MCF 10A (cell line): Measurements from ENCODE around the gene STK17A. TPM values are rescaled to one million over a fixed set of nuclear protein-coding genes. Genes with fewer than 3 reads are reported as not detected.

ENCODE experiments used
- BruUV-seq: library from RNA; stranded (reverse); fragments of 400-500 nt; replicated peaks from 2 replicates; lab custom pipeline; 2021; lab: Mats Ljungman, UMichigan
- CTCF ChIA-PET: fragments of 300-600 bp; sonication (Branson Sonifier 250); formaldehyde crosslinking; extraction: SDS; loops from one replicate; lab custom pipeline; 2021; ENCODE audit warnings: antibody characterized with exemption, inconsistent platforms; lab: Yijun Ruan, JAX
- POLR2A ChIA-PET: fragments of 300-600, 350-650 bp; sonication (Branson Sonifier 250); formaldehyde crosslinking; extraction: SDS; loops from one replicate; lab custom pipeline; 2020; ENCODE audit warnings: antibody characterized with exemption, inconsistent platforms; lab: Yijun Ruan, JAX
- DNase-seq: peaks from one replicate; pipeline ENCODE4 v3.0.0-alpha.2; 2018; ENCODE audit not compliant: unreplicated experiment
- H3K27ac Mint-ChIP-seq: one replicate; pipeline ENCODE4 v1.8.0; 2022; ENCODE audit warnings: mild to moderate bottlenecking, low read depth, mixed read lengths; ENCODE audit not compliant: unreplicated experiment
- H3K27me3 Mint-ChIP-seq: one replicate; pipeline ENCODE4 v1.8.0; 2022; ENCODE audit warnings: mixed read lengths; ENCODE audit not compliant: insufficient read depth, unreplicated experiment
- H3K36me3 Mint-ChIP-seq: one replicate; pipeline ENCODE4 v1.8.0; 2022; ENCODE audit warnings: mild to moderate bottlenecking, moderate library complexity, mixed read lengths; ENCODE audit not compliant: insufficient read depth, unreplicated experiment
- H3K4me1 Mint-ChIP-seq: one replicate; pipeline ENCODE4 v1.8.0; 2022; ENCODE audit warnings: mixed read lengths; ENCODE audit not compliant: insufficient read depth, unreplicated experiment
- H3K4me3 Mint-ChIP-seq: one replicate; pipeline ENCODE4 v1.8.0; 2022; ENCODE audit warnings: mild to moderate bottlenecking, moderate library complexity, mixed read lengths; ENCODE audit not compliant: unreplicated experiment
- H3K9me3 Mint-ChIP-seq: one replicate; pipeline ENCODE4 v1.8.0; 2022; ENCODE audit warnings: mixed read lengths; ENCODE audit not compliant: unreplicated experiment
- CTCF ChIP-seq: fragments of 200-600 bp; IDR thresholded peaks from one replicate; pipeline ENCODE4 v1.8.0; 2022; ENCODE audit warnings: antibody characterized with exemption, mild to moderate bottlenecking; ENCODE audit not compliant: unreplicated experiment
- intact Hi-C: fragments of 100-400 bp; cut with micrococcal nuclease; formaldehyde crosslinking; loops from 2 replicates; pipeline ENCODE4 v1.14.1; 2022
- total RNA-seq: library from RNA; stranded (reverse); gene quantifications from 2 replicates; pipeline ENCODE4 v1.2.3, GENCODE V29; 2022

The STK17A gene
- total RNA-seq, 1 experiment from 2014 or later, result 51.6 TPM

DNA sequence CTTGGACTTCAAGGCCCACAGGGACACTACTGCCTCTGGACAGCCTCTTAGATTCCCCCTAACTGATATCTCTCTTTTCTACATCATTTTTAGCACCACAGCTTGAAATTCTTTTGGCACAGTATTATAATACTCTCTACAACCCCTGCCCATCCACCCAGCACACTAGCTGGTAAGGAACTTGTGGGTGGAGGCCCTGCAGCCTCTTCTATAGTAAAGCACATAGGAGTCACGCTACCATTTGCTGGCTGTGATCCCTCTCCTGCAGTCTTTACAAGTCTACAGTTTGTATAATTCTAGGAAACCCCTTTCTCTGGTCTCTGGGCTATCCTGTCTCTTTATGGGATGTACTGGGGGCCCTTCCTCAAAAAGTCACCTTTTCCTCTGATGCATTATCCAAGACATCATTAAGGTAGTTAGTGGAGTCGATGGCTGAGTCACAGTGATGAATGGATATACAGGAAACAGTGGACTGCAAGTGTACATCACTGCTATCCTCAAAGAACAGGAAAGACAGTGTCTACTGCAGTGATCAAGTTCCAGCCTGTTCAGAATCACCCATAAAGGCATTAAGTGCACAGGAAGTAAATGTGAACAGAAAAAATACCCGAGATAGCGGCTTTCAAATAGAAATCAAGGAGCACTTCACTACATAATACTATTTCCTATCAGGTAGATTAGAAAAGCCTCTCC lies 54.4 kb downstream of the STK17A start:
- Mint-ChIP-seq H3K9me3 (no peaks in the 10 kb centered on the region), H3K27ac (peak overlapping the region; percentile 91), H3K36me3 (peaks cover 77% of the 10 kb centered on the region), H3K4me3 (peak overlapping the region; percentile 22), H3K4me1 (peaks cover 38% of the 10 kb centered on the region), H3K27me3 (no peaks in the 10 kb centered on the region)
- CTCF ChIA-PET, result interaction anchor here (0.7 to 3.4 kb wide), 6 partner anchors 11 to 85 kb away, joined by 3 to 24 read pairs (median 5); partner anchors contain the start of gene STK17A
- intact Hi-C loops, result loop anchor here (2.0 kb wide), 2 partner anchors 52 to 64 kb away; no protein-coding TSS in a partner anchor
- DNase-seq, result peak; percentile 72
- no TSS peak for BruUV-seq
- POLR2A ChIA-PET, result interaction anchor here (2.6 to 6.7 kb wide), 4 partner anchors 11 to 65 kb away, joined by 8 to 56 read pairs (median 31); partner anchors contain the start of gene STK17A
- TF ChIP-seq CTCF, result no peak

GRCh38 chr7:43639858-43640491 lies 57.1 kb downstream of the STK17A start:
- intact Hi-C loops, result no loop called here
- peak overlapping the region; percentile 84 for H3K27ac Mint-ChIP-seq
- peaks cover 38% of the 10 kb centered on the region for H3K4me1 Mint-ChIP-seq

DNA sequence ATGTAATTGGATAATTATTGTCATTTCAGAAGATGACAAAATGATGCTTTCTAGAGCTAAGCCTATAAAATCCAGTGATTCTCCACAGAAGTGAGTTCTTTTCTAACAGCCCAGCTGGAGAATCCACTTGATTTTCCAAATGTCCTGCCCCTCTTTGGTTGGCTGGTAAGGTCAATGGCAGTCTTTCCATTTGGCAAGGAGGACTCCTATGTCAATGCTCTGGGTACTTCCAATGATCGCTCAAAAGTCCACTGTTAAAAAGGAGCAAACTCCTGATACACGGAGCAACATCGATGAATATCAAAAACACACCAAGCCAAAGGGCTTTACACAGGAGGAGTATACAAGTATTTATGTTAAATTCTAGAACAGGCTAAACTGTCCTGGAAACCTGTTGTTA lies 57.8 kb downstream of the STK17A start:
- intact Hi-C loops, result no loop called here
- Mint-ChIP-seq H3K4me3 (no peak overlapping the region), H3K27ac (no peak overlapping the region), H3K36me3 (peaks cover 83% of the 10 kb centered on the region), H3K4me1 (peaks cover 38% of the 10 kb centered on the region), H3K27me3 (no peaks in the 10 kb centered on the region), H3K9me3 (no peaks in the 10 kb centered on the region)
- BruUV-seq, result no TSS peak
- no peak for DNase-seq
- CTCF ChIA-PET, result interaction anchor here (1.1 to 3.4 kb wide), 2 partner anchors 29 to 59 kb away, joined by 3 to 24 read pairs; no protein-coding TSS in a partner anchor
- TF ChIP-seq CTCF, result no peak
- POLR2A ChIA-PET, result interaction anchor here (0.7 to 6.7 kb wide), 8 partner anchors 8 to 89 kb away, joined by 3 to 56 read pairs (median 4); partner anchors contain the start of genes COA1 and STK17A

More at GRCh38 chr7:43639858-43640491, 57.1 kb downstream of the STK17A start:
- Mint-ChIP-seq H3K9me3 (no peaks in the 10 kb centered on the region), H3K4me3 (no peak overlapping the region), H3K27me3 (no peaks in the 10 kb centered on the region), H3K36me3 (peaks cover 78% of the 10 kb centered on the region)
- no peak for TF ChIP-seq CTCF
- ChIA-PET POLR2A (interaction anchor here (0.7 to 6.7 kb wide), 13 partner anchors 9 to 125 kb away, joined by 3 to 56 read pairs (median 4); partner anchors contain the start of gene STK17A), CTCF (interaction anchor here (0.6 to 3.4 kb wide), 4 partner anchors 30 to 77 kb away, joined by 3 to 24 read pairs (median 13); partner anchors contain the start of gene STK17A)
- BruUV-seq, result no TSS peak
- DNase-seq, result peak; percentile 72
